GM18951 (cell line): Measurements from ENCODE around the gene SLC19A2.

ENCODE experiments used
- POLR2A ChIP-seq: IDR thresholded peaks from 4 replicates; pipeline ENCODE4 v1.6.1; 2011; ENCODE audit warnings: mild to moderate bottlenecking; ENCODE audit not compliant: insufficient read length, insufficient read depth; ENCODE audit errors: extremely low read depth
- in situ Hi-C: fragments of 300-500 bp; cut with MboI; formaldehyde crosslinking; loops from one replicate; pipeline ENCODE4 v1.12.0; 2022; ENCODE audit warnings: low sequenced_read_pairs, mixed read lengths, inconsistent platforms; ENCODE audit not compliant: unreplicated experiment

Gene SLC19A2

DNA sequence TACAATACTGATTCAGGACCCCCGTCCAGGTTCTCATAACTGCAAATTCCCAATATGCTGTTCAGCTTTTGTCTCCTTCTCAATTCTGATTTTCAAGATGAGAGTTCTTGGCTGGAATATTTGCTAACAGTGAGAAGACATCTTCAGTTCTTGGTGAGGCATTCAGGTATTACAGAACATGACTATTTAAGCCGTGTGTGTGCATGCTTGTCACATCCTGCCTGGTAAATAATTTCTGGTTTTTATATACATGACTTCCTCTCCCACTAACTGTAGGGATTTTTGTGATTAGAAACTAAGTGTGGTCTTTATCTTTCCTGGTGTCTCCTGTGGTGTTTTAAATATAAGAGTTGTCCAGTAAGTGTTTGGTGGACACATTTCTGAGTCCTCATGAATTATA lies 10.2 kb upstream of the SLC19A2 start:
- no peak for TF ChIP-seq POLR2A
- in situ Hi-C loops: no loop called here

DNA sequence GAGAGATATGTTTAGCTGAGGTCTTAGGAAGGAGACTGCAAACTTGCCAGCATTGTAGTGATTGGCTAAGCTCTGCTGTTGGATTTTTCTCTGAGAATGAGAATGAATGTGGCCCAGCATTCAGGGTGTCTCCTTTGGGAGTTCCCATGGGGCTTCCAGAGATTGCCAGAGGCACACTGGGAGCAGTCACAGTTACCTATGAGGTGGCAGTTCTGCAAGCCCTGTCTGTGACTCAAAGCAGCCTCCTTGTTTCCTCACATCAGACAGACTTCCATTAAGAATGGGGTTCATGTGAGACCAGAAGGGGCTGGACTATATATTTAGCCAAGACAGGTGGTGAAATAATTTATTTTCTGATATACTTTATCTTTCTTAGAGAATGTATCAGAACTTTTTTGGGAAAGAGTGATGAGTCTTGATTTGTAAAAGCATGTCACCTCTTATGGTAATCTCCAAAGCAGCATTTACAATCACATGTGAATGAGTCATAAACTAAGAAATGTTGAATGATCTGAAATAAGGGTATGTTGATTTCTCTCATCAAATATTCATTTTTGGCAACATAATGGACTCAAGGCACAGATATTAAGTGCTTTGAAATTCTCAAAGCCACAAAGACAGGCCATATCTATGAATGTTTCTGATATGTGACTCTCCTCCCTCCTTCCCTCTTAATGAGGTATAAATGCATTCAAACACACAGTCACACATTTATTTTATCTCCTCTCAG lies 9.5 kb upstream of the SLC19A2 start:
- in situ Hi-C loops: no loop called here
- TF ChIP-seq POLR2A: no peak

DNA sequence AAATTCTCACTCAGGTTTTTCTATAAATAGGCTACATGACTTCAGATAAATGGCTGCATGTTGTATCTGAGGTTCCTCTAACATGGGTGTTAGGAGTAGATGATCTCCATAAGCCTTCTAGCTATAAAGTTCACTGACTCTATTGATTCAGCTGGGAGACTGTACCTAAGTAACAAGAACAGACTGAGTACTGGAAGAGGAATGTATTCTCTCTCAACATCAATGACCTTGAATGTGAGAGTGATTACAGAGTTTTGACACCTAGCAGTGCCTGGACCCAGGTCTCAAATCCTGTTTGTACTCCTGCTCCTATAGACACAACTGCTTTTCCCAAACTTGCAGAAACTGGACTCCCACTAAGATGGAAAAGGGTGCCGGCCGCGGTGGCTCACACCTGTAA lies 8.6 kb upstream of the SLC19A2 start:
- no peak for TF ChIP-seq POLR2A
- in situ Hi-C loops: no loop called here

DNA sequence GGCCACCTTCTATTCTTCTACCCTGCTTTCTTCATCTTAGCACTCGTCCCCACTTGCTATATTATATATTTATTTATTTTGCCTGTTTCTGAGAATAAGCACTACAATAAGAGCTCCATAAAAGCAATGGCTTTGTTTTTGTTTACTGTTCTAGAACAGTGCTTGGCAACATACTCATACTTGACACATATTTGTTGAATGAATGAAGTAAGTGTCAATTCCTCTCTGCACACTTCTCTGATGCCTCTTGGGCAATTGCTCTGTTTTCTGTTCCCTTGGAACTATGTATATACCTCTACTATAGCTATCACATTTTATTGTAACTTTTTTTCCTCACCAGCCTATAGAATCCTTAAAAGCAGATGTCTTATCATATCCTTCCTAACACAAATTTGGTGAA lies 7.5 kb upstream of the SLC19A2 start:
- in situ Hi-C loops: no loop called here
- no peak for TF ChIP-seq POLR2A

DNA sequence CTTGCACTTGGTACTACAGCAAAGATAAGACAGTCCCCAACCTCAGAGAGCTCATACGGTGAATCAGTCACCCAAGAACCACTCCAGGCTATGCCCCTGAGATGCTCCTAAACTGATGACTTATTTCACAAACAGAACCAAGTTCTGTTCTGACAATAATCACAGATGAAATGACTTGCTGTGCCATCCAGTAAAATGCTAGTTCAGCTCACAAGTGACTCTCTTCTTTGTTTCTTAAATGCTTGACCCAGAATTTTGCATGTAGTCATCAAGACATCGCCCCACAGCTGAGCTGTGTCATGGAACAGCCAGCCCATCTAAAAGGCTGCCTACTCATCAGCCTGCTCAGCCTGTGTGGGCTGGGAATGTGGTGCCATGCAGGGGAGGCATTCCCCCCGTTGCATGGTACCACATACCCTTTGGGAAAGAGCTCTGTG lies 6.1 kb upstream of the SLC19A2 start:
- in situ Hi-C loops: no loop called here
- no peak for TF ChIP-seq POLR2A

DNA sequence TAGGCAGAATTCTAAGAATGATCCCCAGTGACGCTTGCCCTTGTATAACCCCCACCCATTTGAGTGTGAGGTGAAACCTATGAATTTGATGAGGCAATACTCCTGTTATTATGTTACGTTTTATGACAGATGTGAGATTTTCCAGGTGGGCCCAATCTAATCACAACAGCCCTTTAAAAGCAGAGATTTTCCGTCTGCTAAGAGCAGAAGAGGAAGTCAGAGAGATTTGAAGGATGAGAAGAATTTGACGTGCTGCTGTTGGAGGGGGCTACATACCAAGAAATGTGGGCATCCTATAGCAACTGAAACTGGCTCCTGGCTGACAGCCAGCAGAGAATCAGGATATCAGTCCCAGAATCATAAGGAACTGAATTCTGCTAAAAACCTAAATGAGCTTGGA lies 2.4 kb upstream of the SLC19A2 start:
- in situ Hi-C loops: no loop called here
- no peak for TF ChIP-seq POLR2A

DNA sequence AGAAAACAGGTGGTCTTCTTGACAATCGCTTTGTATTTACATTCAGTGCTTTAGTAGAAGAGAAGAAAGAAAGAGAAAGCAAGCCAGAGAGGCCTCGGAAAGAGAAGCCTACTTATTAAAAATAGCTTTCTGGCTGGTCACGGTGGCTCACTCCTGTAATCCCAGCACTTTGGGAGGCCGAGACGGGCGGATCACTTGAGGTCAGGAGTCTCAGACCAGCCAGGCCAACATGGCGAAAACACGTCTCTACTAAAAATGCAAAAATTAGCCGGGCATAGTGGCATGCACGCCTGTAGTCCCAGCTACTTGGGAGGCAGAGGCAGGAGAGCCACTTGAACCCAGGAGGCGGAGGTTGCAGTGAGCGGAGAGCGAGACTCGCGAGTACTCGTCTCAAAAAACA lies 1.8 kb upstream of the SLC19A2 start:
- no peak for TF ChIP-seq POLR2A
- in situ Hi-C loops: no loop called here

DNA sequence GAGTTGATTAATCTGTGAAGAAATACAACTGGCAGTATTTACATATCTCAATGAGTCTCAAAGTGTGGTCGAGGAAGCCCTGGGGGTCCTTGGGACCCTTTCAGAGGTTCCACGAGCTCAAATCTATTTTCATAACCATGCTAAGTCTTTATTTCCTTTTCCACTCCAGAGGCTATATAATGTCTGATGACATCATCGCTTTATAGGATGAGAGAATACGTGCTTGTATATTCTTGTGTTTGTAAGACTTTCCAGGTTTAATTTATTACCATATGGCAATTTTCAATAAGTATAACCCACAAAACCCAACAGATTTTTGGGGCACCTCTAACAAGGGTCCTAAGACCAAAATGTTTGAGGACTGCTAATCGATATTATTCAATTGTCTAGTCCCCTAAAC lies 1.4 kb upstream of the SLC19A2 start:
- in situ Hi-C loops: no loop called here
- no peak for TF ChIP-seq POLR2A

DNA sequence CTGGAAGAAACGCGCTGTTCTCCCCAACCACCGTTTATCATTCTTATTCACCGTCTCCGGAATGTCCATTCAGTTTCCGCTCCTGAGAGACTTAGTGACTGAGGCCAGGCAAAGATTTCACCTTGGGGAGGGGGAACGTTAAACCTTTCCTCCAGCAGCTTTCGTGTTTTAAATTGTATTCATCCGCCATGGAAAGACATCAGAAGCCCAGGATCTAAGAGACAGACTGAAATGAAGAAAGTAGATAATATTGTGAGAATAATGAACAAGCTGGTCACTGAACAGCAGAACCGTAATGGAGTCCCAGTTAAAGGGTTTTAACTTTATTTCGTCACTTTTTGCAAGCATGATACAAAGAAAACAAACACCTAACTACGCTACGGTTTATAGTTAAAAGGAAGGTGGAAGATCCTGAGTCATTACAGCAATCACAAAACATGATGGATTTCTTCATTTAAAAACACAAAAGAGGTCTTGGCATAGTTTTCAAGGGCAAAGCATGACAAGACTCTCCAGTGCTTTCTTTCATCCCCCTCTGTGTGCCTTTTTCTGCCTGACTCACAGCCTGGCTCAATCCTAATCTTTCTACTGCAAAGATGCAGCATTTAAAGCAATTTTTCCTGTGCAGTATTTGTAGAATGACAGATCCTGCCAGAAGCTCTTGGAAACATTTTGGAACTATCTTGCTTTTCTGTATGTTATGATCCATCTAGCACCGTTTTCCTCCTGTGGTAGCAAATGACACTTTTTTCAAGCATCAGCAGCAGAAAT lies 722 bp upstream of the SLC19A2 start:
- TF ChIP-seq POLR2A: no peak
- in situ Hi-C loops: no loop called here

DNA sequence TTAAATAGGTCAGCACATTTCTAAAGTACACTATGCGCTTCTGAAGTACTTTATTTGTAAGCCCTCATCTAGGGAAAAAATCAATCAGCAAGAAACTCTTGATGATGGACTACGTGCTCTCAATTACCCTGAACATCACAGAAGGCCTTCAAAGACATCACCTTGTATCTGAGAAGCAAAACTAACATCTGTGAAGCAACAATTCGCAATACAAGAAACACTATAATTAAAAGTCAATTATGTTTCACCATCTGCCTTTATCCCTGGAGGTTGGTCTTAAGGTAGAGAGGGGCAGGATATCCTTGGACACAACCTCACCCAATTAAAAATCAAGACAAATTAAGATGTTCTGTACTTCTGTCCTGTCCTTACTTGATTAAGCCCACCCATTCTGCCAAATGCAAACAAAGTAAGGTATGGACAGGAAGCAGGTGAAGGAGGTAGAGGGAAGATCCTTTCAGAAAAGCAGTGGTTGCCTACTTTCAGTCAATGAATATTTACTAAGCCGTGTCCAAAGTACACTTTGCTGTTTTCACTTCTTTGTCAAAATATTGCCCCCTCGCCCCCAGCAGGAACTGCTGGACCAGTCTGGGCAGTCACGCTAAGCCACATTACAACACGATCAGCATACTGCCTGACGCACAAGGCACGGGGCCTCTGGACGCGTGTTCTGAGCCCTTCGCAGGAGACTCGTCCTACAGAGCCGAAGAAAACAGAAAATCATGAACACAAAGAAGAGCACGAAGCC lies 887 bp downstream of the SLC19A2 start:
- in situ Hi-C loops: no loop called here
- no peak for TF ChIP-seq POLR2A

DNA sequence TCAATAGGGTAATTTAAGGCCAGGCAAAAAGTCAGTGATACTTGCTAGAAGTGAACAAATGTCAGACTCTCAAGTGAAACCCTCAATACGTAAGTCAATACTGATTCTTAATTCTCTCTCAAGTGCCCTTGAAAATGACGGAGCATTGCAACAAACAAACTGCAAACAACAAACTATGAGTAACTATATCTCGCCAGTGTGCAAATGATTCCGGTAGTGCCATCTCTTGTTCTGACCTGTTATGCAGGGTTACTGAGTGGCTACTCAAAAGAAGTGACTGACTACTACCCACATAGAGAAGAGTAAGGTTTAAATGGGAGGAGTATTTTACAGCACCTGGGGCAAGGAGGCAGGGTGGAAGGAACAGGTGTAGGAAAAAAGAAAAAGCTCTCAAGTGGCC lies 1.6 kb downstream of the SLC19A2 start:
- in situ Hi-C loops: no loop called here
- TF ChIP-seq POLR2A: no peak

DNA sequence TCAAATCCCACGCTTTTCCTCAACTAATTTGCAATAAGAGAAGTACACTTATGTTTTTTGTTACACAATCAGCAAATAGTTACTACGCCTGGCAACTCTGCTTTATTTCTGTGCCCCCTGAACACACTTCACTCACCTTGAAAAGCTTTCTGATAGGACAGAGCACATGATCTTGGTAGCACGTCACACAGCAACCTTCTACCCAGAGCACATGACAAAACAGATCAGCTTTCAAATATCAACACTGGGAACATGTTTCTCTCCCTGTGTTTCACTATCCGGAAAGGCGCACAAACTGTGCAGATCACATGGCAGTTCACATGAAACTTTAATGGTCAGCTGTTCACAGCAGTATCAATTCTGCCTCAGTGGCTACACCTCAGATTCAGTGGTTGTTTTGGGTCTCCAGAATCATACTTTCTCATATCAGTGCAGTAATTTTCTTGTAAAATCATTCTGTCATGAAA lies 2.2 kb downstream of the SLC19A2 start:
- TF ChIP-seq POLR2A: no peak
- in situ Hi-C loops: no loop called here

DNA sequence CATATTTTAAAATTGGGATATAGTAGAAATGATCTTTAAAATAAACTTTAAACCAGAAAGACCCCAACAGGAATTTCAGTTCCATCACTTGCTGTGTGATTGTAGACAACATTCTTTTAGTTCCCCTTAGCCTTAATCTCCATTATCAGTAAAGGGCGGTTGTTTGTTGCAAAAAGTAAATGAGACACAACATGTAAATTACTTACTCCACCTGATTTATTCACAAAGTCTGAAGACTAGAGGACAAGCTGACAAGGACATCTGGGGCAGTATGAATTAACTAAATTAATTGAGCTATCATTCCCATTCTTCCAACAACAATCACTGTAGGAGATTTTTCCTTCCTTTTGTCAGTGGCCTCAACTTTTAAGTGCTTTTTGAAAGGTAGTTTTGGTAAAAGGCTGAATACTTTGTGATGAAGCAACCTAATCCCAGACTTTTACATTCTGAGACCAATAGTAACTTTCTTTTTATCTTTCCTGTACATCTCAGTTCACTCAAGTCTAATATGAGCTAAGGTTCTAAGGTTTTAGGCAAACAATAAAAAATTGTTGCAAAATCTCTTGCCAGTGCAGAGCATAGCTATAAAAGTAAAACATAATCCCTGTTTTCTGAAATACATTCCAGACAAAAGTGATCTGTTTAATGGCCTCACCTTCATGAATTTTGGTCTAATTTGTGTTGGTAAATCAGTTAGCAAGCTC lies 6.2 kb downstream of the SLC19A2 start:
- in situ Hi-C loops: loop anchor here (10.0 kb wide), 1 partner anchor 65 kb away; no protein-coding TSS in a partner anchor
- TF ChIP-seq POLR2A: no peak
